K562 (cell line): ENCODE measurements around the gene ZBTB7A. TPM values are rescaled to one million over a fixed set of nuclear protein-coding genes. Genes with fewer than 3 reads are reported as not detected.

Experiments
- ARID1B ChIP-seq: fragments of 450-650 bp; IDR thresholded peaks from 2 replicates; pipeline ENCODE4 v1.6.1; 2016; ENCODE audit warnings: antibody characterized with exemption, mild to moderate bottlenecking, inconsistent platforms
- CTBP1 ChIP-seq: fragments of 450-650 bp; IDR thresholded peaks from 2 replicates; pipeline ENCODE4 v1.6.1; 2016; ENCODE audit warnings: borderline replicate concordance
- GATAD2B ChIP-seq: fragments of 450-650 bp; IDR thresholded peaks from 2 replicates; pipeline ENCODE4 v1.6.1; 2017; ENCODE audit warnings: mild to moderate bottlenecking, borderline replicate concordance
- HDAC1 ChIP-seq, 2 experiments: fragments of 450-650 bp; IDR thresholded peaks; 2 replicates each; pipeline ENCODE4 v1.6.1; 2016 to 2017; ENCODE audit warnings: inconsistent platforms in 1 of 2, mild to moderate bottlenecking in 1 of 2, moderate library complexity in 1 of 2
- HOXB6 ChIP-seq: fragments of 250-450 bp; sonication (Bioruptor Pico); IDR thresholded peaks from 2 replicates; pipeline ENCODE4 v1.5.1; 2022; ENCODE audit warnings: mild to moderate bottlenecking, borderline replicate concordance
- MECOM ChIP-seq: fragments of 250-450 bp; sonication (Bioruptor Pico); IDR thresholded peaks from 2 replicates; pipeline ENCODE4 v1.8.0; 2022; ENCODE audit warnings: inconsistent platforms
- POLR2AphosphoS5 ChIP-seq: IDR thresholded peaks from 2 replicates; pipeline ENCODE4 v1.6.1; 2011; ENCODE audit warnings: mild to moderate bottlenecking, low read depth, low read length, moderate library complexity; ENCODE audit not compliant: control insufficient read depth, insufficient read depth
- RBBP5 ChIP-seq: fragments of 200-600 bp; sonication (generic); IDR thresholded peaks from 2 replicates; pipeline ENCODE4 v1.6.1; 2012; ENCODE audit warnings: borderline replicate concordance, mild to moderate bottlenecking, low read length, control low read depth, inconsistent platforms; ENCODE audit not compliant: insufficient read depth, poor library complexity, severe bottlenecking
- U2AF1 ChIP-seq: fragments of 200-400 bp; formaldehyde crosslinking; optimal IDR thresholded peaks from 2 replicates; pipeline ENCODE3; 2017; ENCODE audit warnings: mild to moderate bottlenecking, low read depth, low read length, moderate library complexity
- ZBTB11 ChIP-seq, 3 experiments: fragments of 200-800 bp in 1 of 3; fragments of 250-450 bp in 1 of 3; fragments of 450-650 bp in 1 of 3; sonication (Bioruptor Pico) in 1 of 3; sonication (Bioruptor generic) in 1 of 3; formaldehyde crosslinking in 1 of 3; IDR thresholded peaks; 2 replicates each; pipeline versions ENCODE4 v1.6.1 to v1.8.0; 2016 to 2022; ENCODE audit warnings: mild to moderate bottlenecking in 2 of 3, missing genetic modification characterization in 2 of 3, missing compliant biosample characterization in 1 of 3, moderate library complexity in 1 of 3
- ZNF24 ChIP-seq: fragments of 450-650 bp; IDR thresholded peaks from 2 replicates; pipeline ENCODE4 v1.6.1; 2016
- polyA plus RNA-seq, 8 experiments: library from polyadenylated mRNA; depleted of rRNA in 4 of 8; stranded (reverse) in 5 of 8; unstranded in 3 of 8; fragments of >200 nt; fragmentation: Nextera tagmentation in 2 of 8; fragmentation: Illumina TruSeq in 1 of 8; extraction: Ambion mirVana in 2 of 8; extraction: Trizol in 1 of 8; gene quantifications; 2 replicates each; pipeline versions ENCODE4 v1.2.1 to v1.2.3, GENCODE V29; 2011 to 2014; ENCODE audit warnings: inconsistent platforms in 1 of 8, missing spikeins in 1 of 8
- total RNA-seq, 7 experiments: library from RNA; depleted of rRNA in 6 of 7; stranded (reverse); fragments of >200 nt in 6 of 7; fragmentation: Illumina TruSeq in 2 of 7; extraction: Trizol in 2 of 7; gene quantifications; 2 replicates each; pipeline versions ENCODE4 v1.2.1 to v1.2.3, GENCODE V29; 2011 to 2021; ENCODE audit warnings: low replicate concordance in 1 of 7

ZBTB7A gene
- total and polyA plus RNA-seq, 9 of the 15 experiments (the other 6 are each of a cell fraction or from before 2014, with no cell fraction given) = 0.11 to 34.0 (median 4.6) TPM

- no peak for TF ChIP-seq U2AF1
- TF ChIP-seq CTBP1 = no peak
- TF ChIP-seq RBBP5 = peak; percentile 12
- TF ChIP-seq HDAC1 (IDR thresholded peaks at IDR 0.05) = peak in 1 of 2 experiments; percentile 22; a peak in 1 of 4 replicates
- no peak for TF ChIP-seq MECOM (CRISPR knock-in tag)
- 0 out of 2 replicates have a peak, but pooled peaks have one; percentile 11 for TF ChIP-seq POLR2AphosphoS5
- TF ChIP-seq HOXB6 = no peak
- TF ChIP-seq ZBTB11 (CRISPR knock-in tag; IDR thresholded peaks at IDR 0.05) = 0 out of 6 replicates have a peak, but pooled peaks of 1 of the 3 experiments have one; percentile 33
- peak; percentile 18; the same call in 1 of the 2 replicates for TF ChIP-seq GATAD2B
- TF ChIP-seq ARID1B = peak; percentile 24; the same call in 1 of the 2 replicates
- TF ChIP-seq ZNF24 = no peak
Observed at GRCh38 chr19:4059891-4060620, 6.6 kb downstream of the ZBTB7A start (continued).
